Right lobe of liver (tissue), 4 donors: ENCODE data around the gene LECT2.

Source experiments
- POLR2A ChIP-seq: fragments of 450-650 bp; IDR thresholded peaks from one replicate; pipeline ENCODE4 v1.6.1; 2017; ENCODE audit warnings: antibody characterized with exemption, mild to moderate bottlenecking
- TF ChIP-seq, protein P1 (sequence below), 4 donors: fragments of 200-600 bp in 3 of 4; fragments of 450-650 bp in 1 of 4; IDR thresholded peaks; one replicate each; pipeline versions ENCODE4 v1.5.1 to v1.8.0; 2016 to 2022; ENCODE audit warnings: antibody characterized with exemption in 4 of 4, mild to moderate bottlenecking in 2 of 4
- donor health status: DM: no; HTN: no; CAD: no.
- donor health status: DM: no; HTN: no; CAD: no.
- donor health status: DM: no; HTN: yes; CAD: no.

DNA sequence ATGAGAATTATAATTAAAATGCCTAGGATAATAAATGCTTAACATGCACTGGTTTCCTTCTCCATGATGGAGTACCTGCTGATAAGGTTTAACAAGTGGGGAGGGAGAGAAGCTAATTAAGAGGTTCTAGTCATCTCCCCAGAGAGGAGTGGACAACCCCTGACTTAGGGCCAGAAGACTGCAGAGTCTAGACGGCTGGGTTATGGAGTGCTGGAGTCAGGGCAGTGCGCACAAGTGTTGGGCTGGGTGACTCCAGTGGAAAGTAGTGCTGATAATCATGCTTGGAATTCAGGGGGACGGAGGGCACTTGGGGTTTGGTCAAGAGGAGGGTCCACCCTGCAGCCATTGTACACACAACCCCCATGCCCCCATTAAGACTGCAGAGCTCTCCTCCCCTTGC, 41.2 kb upstream of the LECT2 start:
- no peak for TF ChIP-seq POLR2A
- TF ChIP-seq, protein P1, sequence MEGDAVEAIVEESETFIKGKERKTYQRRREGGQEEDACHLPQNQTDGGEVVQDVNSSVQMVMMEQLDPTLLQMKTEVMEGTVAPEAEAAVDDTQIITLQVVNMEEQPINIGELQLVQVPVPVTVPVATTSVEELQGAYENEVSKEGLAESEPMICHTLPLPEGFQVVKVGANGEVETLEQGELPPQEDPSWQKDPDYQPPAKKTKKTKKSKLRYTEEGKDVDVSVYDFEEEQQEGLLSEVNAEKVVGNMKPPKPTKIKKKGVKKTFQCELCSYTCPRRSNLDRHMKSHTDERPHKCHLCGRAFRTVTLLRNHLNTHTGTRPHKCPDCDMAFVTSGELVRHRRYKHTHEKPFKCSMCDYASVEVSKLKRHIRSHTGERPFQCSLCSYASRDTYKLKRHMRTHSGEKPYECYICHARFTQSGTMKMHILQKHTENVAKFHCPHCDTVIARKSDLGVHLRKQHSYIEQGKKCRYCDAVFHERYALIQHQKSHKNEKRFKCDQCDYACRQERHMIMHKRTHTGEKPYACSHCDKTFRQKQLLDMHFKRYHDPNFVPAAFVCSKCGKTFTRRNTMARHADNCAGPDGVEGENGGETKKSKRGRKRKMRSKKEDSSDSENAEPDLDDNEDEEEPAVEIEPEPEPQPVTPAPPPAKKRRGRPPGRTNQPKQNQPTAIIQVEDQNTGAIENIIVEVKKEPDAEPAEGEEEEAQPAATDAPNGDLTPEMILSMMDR (IDR thresholded peaks at IDR 0.05) = no peak
